NAMALWA (cell line): ENCODE data around the gene ZNF865.

ENCODE experiments used
- DNase-seq: peaks from one replicate; pipeline ENCODE4 v3.0.0-alpha.2; 2015; ENCODE audit warnings: low spot score

Gene ZNF865

DNA sequence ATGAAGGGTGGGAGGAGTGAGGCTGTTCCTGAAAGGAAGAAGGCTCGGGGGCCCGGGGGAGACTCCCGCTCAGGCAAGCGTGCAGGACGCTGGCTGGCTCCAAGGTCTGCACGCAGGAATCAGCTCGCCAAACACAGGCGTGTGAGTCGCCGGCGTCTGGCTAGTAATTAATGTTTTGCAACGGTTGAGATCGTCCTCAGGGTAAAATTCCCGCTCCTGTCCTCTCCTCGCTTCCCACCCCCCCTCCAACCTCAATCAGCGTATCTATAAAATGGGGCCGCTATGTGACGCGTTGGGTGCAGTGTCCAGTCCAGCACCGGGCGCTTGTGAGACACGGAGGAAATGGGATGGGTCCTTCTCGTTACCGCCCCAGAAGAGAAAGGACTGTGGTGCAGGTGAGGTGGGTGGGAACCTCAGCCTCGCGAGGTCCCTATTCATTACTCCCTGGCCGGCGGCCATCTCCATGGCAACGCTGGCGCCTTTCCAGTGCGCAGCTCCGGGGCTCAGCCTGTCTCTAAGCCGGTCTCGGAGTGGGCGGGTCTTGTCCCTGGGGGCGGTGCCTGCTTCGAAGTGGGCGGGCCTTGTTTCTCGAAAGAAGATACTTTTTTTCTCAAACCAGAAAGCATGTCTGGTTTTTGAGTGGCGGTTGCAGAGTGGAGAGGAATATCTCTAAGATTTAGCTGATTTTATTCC, 18.3 kb upstream of the ZNF865 start:
- peak; percentile 97 for DNase-seq

DNA sequence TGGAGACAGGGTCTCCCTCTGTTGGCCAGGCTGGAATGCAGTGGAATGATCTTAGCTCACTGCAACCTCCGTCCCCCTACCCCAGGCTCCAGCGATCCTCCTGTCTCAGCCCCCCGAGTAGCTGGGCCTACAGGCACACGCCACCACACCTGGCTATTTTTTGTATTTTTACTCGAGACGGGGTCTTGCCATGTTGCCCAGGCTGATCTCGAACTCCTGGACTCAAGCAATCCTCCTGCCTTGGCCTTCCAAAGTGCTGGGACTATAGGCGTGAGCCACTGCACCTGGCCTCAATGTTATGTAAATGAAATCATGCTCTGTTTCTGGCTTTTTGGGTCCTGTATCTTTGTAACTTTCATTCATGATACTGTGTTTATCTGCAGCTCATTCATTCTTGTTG, 16.7 kb upstream of the ZNF865 start:
- no peak for DNase-seq

DNA sequence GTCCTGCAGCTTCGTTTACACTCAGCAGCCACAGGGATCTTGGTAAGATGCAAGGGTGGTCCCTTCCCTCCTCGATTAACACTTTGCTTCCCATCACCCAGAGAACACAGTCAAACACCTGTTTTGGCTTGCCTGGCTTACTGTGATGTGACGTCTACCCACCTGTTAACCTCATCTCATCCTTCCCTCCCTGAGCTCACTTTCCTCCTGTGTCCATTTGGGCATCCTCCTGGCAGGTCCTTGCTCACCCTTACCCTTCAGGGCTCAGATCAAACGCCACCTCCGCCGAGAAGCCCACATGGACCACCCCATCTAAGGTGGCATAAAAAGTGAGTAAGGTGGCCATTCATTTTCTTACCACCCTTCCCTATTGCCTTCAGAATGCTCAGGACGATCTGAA, 15.3 kb upstream of the ZNF865 start:
- no peak for DNase-seq

DNA sequence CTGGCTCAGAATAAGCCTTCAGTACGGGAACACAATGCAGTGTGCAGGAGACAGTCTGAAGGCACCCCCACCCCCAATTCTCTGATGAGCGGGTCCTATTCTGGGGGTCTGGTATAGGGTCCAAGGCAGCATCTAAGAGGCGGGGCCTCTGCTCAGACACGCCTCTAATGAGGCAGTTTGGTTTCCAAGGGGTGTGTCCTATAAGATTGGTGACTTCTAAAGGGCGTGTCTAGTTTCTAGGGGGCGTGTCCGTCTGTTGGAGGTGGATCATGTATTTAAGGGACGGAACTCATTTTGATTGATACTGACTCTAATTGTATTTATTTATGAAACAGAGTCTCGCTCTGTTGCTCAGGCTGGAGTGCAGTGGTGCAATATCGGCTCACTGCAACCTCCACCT, 14.8 kb upstream of the ZNF865 start:
- peak; percentile 84 for DNase-seq

DNA sequence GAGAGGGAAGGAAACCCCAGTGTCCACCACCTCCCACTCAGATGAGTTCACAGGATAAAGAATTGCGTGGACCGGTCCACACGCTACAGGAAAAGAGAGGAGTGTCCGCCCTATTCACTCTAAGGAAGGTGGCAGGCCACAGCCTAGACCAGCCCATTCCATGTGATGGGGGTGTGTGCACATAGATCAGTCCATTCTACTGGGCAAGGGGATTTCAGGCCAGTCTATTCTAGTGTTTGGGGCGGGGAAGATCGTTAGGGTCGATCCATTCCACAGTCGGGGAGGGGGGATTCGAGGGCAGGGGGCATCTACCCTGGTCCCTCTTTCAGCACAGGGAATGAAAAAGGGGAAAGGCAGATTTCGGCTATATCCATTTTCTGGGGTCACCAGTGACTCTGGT, 13.9 kb upstream of the ZNF865 start:
- peak; percentile 28 for DNase-seq

DNA sequence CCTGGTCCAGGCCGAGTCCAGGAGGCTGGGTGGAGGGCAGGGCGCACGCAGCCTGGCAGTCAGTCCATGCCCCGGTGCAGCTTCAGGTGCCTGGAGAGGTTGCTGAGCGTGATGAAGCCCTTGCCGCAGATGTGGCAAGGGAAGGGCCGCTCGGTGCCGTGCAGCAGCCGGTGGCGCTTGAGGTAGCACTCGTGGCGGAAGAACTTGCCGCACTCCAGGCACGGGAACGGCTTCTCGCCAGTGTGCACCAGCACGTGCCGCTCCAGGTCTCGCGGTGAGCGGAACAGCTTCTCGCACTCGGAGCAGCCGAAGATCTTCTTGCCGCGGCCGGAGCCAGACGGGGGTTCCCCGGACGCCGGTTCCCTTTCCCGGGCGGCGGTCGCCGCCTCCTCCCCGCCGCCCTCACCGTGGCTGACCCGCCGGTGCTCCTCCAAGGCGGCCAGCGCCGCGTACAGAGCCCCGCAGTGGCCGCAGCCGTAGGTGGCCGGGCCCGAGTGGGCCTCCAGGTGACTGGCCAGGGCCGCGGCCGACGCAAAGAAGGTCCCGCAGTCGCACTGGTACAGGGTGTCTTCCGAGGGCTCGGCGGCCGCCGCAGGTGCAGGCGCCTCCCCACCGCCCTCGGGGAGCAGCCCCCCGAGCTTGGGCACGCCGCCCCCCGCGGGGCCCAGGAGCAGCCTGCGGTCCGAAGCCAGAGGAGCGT, 12.9 kb upstream of the ZNF865 start:
- no peak for DNase-seq

DNA sequence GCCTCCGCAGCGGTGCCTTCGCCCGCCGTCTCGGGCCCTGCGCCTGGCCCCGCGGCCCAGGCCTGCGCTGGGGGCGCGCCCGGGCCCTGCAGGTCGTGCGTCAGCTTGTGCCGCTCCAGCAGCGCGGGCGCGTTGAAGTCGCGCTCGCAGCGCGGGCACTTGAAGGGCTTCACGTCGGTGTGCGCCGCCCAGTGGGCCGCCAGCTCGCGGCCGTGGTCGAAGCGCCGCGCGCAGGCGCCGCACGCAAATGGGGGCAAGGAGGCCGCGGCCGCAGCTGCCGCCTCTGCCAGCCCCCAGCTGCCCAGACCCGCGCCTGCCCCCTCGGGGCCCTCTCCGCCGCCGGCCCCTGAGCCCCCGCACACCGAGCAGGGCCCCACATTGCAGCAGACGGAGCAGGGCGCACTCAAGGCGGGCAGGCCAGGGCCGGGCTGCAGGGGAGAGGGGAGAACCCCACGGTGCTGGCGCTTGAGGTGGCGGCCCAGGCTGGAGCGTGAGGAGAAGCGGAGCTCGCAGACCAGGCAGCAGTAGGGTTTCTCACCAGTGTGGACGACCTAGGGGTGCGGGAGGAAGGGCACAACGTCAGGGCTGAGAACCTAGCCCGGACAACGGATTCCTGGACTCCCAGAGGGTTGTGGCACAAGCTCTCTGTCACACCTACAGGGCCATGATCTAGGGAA, 12.2 kb upstream of the ZNF865 start:
- no peak for DNase-seq

DNA sequence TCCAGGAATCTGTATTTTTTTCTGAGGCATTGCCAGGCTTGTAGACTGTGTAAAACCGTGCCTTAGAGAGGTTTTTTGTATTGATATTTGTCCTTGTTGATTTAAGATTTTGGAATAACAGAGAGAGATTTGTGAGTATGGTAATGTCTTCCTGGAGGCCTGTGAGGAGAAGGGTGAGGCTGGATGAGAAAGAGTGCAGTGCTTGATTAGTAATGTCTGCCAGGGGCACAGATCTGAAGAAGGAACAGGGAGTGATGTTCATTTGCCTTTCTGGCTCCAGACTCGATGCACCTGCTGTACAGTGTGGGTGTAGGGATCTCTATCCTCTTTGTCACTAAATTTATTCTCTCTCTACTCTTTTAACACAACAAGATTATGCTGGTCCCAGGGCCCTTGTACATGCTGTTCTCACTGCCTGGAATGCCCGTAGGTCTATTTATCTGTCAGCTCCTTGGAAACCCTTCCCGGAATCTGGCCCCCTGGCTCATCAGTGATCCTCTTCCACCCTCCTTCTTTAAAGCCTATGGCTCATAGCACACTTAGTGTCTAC, 10.4 kb upstream of the ZNF865 start:
- no peak for DNase-seq

DNA sequence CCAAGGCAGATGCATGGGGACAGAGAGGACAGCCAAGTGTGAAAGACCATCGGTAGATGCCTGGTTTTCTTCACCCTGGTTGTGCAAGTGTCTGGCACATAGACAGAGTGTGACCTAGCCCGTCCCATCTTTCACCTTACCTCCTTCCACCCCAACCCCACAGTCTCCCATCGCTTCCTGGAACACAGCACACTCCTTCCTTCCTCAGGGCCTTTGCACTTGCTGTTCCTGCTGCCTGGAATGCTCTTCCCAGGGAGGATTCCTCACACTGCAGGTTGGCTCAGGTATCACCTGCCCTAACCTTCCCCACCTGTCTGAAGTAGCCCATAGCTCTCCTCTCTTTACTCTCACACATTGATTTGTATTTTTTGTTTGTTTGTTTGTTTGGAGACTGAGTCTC, 9.1 kb upstream of the ZNF865 start:
- DNase-seq, result no peak

DNA sequence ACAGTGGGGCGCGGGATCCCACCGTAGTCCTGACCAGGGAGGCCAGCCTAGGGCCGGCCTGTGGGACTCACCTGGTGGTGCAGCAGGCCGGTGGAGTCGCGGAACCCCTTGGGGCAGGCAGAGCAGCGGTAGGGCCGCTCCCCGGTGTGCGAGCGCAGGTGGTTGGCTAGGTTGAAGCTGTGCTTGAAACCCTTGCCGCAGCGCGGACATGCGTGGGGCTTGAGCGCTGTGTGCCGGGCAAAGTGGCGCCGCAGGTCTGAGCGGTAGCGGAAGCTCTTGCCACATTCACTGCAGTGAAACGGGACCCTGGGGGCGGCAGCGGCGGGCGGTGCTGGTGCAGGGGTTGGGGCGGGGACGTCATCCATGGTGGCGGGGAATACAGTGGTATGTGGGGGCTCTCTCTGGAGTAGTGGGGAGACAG, 7.9 kb upstream of the ZNF865 start:
- no peak for DNase-seq

DNA sequence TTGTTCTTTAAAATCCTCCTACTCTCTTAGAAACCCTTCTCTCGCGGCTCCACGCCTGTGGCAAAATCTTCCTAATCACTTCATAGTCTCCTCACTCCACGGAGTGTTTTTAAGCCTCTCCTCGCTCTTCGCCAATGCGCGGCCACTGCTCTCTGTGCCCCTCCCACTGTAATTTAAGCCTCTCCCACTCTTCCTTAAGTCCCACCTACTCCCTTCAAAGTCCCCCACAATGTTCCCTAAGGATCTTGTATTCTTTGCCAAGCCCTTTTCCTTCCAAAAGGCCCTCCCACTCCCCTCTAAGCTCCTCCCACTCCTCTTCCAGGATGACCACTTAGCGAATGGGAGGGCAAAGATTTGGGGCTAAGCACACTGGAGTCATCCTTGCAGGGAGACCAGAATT, 7.4 kb upstream of the ZNF865 start:
- no peak for DNase-seq

DNA sequence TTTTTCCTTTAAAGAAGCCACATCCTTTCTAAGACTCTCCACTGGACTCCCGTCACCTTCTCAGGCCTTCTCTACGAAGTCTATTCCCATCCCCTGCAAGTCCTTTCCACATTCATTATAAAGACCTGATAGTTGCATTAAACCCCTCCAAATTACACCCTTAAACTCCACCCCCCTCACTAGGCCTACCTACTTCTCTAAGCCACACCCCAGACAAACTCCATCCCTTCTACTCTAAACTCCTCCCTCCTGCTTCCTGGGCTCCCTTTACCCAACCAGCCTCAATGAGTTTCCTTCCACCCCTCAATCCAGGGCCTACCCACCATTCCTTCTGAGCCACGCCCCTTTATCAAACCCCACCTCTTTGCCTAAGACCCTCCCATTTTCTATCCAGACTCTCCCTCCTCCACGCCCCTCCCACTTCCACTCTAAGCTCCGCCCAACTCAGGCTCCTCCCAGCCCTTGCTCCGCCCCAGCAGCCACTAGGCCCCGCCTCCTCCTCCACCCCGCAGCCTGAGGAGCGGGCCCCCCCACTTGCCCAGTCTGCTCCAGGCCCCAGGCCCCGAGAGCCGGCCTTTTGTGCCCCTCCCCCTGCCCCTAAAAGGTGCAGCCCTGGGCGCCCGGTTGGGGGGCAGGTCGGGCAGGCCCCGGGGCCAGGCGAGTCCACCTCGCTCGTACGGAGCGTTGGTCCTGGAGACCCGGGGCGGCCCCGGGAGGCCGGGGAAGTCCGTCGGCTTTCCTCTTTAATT, 6.6 kb upstream of the ZNF865 start:
- peak; percentile 98 for DNase-seq

DNA sequence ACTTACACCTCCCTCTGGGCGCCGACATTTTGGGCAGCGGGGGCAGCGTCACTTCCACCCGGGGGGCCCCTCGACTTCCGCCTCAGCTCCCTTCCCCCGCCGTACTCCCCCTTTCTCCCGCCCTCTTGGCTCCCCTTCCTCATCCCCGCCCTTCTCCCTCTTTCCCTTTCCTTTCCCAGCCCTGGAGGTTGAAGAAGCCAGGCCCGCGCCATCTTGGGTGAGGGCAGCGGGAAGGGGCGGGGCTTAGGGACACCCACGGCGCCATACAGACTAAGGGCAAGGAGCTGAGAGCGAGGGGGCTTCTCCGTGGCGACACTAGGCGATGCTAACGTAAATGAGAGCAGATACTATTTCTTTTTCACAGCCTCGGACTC, 6.0 kb upstream of the ZNF865 start, which contains the start of gene FIZ1:
Gene FIZ1 (minus strand): TSS at position 50 of the 374 bp plus-strand sequence. CDS start 1,652 bp downstream, outside the sequence.
- peak; percentile 97 for DNase-seq

DNA sequence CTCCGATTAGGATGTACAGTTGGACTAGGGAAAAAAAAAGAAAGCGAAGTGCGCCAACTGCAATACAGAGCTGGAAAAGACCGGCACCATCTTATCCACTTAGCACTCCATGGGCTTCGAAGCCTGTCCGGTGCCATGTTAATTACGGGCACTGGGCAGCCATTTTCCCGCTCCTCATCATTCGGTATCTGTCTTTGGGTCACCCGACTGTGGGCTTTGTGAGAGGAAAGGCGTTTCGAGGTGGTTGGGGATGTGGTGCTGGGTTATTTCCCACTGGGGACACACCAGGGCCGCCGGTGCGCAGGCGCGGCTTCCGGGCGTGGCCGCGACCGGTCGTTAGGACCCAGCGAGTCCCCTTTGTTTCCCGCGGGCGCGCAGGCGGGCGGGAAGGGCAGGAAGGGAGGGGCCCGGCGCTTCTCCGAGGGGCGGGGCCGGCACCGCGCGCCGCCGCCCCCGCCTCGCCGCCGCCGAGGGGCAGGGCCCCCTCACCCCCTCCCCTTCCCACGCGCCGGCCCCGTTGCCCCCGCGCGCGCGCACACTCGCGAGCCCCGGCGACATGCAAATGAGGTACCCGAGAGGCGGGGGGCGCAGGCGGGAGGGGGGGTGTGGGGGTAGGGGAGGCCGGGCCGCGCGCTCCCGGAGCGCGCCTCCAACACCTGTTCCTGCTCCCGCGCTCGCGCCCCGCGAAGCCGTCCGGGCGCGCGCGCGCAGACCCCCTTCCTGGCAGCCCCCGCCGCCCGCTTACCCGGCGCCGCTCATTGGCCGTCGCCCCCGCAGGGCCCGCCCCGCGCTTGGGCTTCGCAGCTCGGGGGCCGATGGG, 5.4 kb upstream of the ZNF865 start, which contains the start of gene ZNF524:
Gene ZNF524 (plus strand): TSS at position 447 of the 820 bp plus-strand sequence. CDS start 1,825 bp downstream, outside the sequence.
- peak; percentile 94 for DNase-seq

DNA sequence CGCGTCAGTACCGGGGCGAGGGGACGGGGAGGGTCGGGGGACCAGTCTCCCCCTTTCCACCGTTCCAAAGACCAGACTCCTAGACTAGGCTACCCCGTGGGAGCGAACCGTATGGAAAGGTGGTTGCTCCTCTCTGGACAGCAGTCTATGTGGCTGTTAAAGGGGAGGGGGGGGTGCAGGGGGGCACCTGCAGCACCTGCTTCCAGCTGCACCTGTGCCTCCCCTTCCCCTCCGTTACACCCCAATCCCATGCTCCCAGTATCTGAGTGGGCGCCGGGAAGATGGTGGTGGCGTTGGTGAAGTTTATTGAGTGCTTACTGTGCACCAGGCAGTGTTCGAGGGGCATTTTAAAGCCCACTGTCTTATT, 4.8 kb upstream of the ZNF865 start:
- DNase-seq, result no peak

DNA sequence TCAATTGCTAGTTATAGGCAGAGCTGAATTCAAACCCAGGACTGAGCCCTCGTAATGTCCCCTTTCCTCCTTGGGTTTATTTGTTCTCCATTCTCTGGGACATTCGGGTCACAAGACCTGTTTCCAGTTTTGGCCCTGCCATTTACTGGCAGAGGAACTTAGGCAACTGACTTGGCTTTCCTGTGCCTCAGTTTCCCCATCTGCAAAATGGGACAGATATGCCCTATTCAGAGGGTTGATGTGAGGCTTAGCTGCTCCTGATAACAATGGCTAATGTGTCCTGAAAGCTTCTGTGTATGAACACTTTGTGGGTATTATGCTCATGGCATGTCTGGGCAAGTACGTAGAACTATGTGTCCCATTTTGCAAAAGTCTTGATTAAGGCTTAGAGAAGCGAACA, 4.4 kb upstream of the ZNF865 start:
- peak; percentile 43 for DNase-seq

DNA sequence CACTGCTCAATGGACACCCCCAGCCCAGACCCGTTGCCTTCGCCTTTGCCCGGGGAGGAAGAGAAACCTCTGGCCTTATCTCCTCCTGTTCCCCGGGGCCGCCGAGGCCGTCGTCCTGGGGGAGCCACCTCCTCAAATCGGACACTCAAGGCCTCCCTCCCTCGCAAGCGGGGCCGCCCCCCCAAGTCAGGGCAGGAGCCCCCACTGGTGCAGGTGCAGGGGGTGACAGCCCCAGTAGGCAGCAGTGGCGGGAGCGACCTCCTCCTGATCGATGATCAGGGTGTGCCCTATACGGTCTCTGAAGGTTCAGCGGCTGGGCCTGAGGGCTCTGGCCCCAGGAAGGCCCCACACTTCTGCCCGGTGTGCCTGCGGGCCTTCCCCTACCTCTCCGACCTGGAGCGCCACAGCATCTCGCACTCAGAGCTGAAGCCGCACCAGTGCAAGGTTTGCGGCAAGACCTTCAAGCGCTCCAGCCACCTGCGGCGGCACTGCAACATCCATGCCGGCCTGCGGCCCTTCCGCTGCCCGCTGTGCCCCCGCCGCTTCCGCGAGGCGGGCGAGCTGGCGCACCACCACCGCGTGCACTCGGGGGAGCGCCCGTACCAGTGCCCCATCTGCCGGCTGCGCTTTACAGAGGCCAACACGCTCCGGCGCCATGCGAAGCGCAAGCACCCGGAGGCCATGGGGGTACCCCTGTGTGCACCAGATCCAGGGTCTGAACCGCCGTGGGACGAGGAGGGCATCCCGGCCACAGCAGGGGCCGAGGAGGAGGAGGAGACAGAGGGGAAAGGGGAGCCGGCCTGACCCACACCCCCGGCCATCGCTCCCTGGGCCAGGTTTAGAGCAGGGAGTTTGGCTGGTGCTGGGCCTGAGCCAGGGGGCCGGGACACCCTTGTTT, 3.1 kb upstream of the ZNF865 start:
- no peak for DNase-seq

DNA sequence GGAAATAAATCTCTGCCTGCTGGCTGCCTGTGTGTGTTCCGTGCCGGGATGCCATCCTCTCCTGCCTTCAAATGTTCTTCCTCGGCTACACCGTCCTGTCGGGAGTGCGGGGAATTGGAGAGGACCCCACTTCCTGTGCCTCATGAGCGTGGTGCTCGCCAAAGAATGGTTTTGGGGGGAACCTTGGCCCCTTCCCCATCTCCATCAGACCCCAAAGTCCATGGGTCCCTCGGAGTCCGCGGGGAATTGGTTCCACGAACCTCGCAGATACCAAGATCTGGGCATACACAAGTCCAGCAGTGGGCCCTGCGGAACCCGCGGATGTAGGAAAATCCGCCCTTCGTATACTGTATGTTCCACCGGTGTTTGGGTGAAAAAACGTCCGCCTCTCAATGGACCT, 2.3 kb upstream of the ZNF865 start:
- no peak for DNase-seq

DNA sequence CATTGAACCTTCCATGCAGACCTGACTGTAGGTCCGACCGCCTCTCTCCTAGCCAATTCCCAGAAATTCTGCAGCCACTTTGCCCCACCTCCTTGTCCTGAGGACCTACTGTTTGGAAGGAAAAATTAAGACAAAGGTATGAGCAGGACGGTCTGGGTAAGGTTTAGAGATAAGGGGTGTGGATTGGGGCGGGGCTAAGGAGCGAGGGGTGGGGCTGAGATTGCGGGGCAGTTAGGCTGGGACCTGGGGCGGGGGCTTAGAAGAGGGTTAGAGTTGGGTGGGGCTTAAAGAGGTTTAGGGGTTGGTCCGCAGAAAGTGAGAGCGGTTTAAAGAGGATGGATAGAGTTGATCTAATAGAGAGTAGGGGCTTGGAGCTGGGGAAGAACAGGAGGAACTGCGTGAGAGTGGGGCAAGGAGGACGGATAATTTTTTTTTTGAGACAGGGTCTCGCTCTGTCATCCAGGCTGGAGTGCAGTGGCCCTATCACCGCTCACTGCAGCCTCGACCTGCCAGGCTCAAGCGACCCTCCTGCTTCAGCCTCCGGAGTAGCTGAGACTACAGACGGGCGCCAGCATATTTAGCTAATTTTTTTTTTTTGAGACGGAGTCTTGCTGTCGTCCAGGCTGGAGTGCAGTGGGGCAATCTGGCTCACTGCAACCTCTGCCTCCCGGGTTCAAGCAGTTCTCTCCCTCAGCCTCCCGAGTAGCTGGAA, 1.7 kb upstream of the ZNF865 start:
- DNase-seq, result no peak
